Immature natural killer cell (primary cell): ENCODE data around the gene ZZZ3. TPM values are rescaled to one million over a fixed set of nuclear protein-coding genes. Genes with fewer than 3 reads are reported as not detected.
"Not testable (repeated sequence)": the region's sequence is repeated elsewhere in the genome, so short reads cannot be mapped to it uniquely, and the experiment has no call there.

Experiments used
- DNase-seq, 3 donors: peaks; one replicate each; pipeline ENCODE4 v3.0.0; 2022; ENCODE audit warnings: mixed read lengths in 1 of 3
- H3K27ac Mint-ChIP-seq, 6 donors: one replicate each; pipeline ENCODE4 v1.8.0; 2020; ENCODE audit warnings: mixed read lengths in 6 of 6, mild to moderate bottlenecking in 5 of 6, inconsistent platforms in 4 of 6, moderate library complexity in 3 of 6
- H3K27me3 Mint-ChIP-seq, 3 donors: one replicate each; pipeline ENCODE4 v1.8.0; 2020 to 2021; ENCODE audit warnings: low read depth in 3 of 3, mild to moderate bottlenecking in 3 of 3, mixed read lengths in 3 of 3, moderate library complexity in 3 of 3, inconsistent platforms in 1 of 3
- H3K36me3 Mint-ChIP-seq, 3 donors: one replicate each; pipeline ENCODE4 v1.8.0; 2020; ENCODE audit warnings: mixed read lengths in 3 of 3, inconsistent platforms in 2 of 3, mild to moderate bottlenecking in 2 of 3
- H3K4me1 Mint-ChIP-seq, 2 donors: one replicate each; pipeline ENCODE4 v1.8.0; 2020; ENCODE audit warnings: inconsistent platforms in 2 of 2, mild to moderate bottlenecking in 2 of 2, mixed read lengths in 2 of 2, moderate library complexity in 1 of 2
- H3K4me3 Mint-ChIP-seq, 5 donors: one replicate each; pipeline ENCODE4 v1.8.0; 2020; ENCODE audit warnings: mild to moderate bottlenecking in 5 of 5, mixed read lengths in 5 of 5, inconsistent platforms in 3 of 5, moderate library complexity in 3 of 5
- H3K9me3 Mint-ChIP-seq, 6 donors: one replicate each; pipeline ENCODE4 v1.8.0; 2020; ENCODE audit warnings: mild to moderate bottlenecking in 6 of 6, mixed read lengths in 6 of 6, inconsistent platforms in 4 of 6, moderate library complexity in 3 of 6
- polyA plus RNA-seq, 3 donors: library from polyadenylated mRNA; unstranded; fragments of 300-500 nt; fragmentation: Illumina TruSeq; gene quantifications; one replicate each; pipeline ENCODE4 v1.2.3, GENCODE V29; 2021

The ZZZ3 gene
- polyA plus RNA-seq, 3 donors from 2014 or later = 8.8 to 25.8 (median 12.8) TPM

DNA sequence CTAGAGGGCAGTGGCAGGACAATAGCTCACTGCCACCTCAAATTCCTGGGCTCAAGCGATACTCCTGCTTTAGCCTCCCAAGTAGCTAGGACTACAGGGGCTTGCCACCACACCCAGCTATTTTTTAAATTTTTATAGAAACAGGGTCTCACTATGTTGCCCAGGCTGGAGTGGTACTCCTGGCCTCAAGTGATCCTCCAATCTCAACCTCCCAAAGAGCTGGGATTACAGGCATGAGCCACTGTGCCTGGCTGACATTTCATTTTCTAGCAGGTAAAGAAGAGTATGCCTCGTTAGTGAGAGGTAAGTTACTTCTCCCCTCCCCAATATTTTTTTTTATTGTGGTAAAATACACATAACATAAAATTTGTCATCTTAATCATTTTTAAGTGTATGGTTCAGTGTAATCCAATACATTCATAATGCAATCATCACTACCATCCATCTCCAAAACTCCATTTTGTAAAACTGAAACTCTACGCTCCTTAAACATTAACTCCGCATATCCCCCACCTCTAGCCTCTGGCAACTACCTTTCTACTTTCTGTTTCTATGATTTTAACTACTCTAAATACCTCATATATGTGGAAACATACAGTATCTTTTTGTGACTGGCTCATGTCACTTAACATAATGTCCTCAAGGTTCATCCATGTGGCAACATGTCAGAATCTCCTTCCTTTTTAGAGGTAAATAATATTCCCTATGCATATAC, 22.4 kb downstream of the ZZZ3 start:
- H3K27ac Mint-ChIP-seq = peak overlapping the region in 1 of 6 donors; percentile 39
- no peak overlapping the region for H3K4me3 Mint-ChIP-seq
- H3K4me1 Mint-ChIP-seq = peaks cover 17 to 67% of the 10 kb centered on the region in 2 donors
- H3K9me3 Mint-ChIP-seq = no peaks in the 10 kb centered on the region
- peaks cover 0 to 4% (median 0%) of the 10 kb centered on the region in 3 donors for H3K36me3 Mint-ChIP-seq
- H3K27me3 Mint-ChIP-seq = no peaks in the 10 kb centered on the region
- DNase-seq = no peak

DNA sequence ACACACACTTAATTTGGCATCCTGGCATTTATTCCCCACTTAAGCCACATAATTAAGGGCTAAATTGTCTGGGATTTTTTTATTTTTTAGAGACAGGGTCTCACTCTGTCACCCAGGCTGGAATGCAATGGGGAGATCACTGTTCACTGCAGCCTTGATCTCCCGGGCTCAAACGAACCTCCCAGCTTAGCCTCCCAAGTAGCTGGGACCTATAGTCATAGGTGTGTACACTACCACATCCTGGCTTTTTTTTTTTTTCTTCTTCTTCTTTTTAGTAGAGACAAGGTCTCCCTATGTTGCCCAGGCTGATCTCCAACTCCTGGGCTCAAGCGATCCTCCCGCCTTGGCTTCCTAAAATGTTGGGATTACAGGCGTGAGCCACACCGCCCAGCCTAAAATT, 24.2 kb downstream of the ZZZ3 start:
- H3K27me3 Mint-ChIP-seq = no peaks in the 10 kb centered on the region
- no peak overlapping the region for H3K27ac Mint-ChIP-seq
- DNase-seq = no peak
- no peak overlapping the region for H3K4me3 Mint-ChIP-seq
- peaks cover 16 to 56% of the 10 kb centered on the region in 2 donors for H3K4me1 Mint-ChIP-seq
- H3K36me3 Mint-ChIP-seq = peaks cover 0 to 4% (median 0%) of the 10 kb centered on the region in 3 donors
- no peaks in the 10 kb centered on the region for H3K9me3 Mint-ChIP-seq

DNA sequence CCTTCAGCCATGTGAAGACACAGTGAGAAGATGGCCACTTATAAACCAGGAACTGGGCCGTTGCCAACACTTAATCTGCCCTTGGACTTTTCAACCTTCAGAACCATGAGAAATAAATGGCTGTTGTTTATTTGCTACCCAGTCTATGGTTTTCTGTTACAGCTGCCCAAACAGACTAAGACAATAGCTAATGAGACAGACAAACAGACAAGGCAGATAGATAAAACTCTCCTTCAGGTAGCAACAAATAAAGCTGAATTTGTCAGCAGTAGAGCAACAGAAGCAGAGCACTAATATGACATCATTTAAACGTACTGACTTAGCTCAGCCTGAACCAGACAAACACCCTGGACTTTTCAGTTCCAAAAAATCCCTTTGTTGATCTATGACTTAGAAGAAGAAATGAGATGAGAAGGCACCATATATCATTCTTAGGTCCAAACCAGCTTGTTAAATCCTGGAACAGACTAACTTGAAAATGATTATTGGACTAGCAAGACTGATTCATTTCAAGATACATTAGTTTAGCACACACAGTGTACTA, 27.0 kb downstream of the ZZZ3 start:
- H3K36me3 Mint-ChIP-seq = peaks cover 5 to 13% (median 10%) of the 10 kb centered on the region in 3 donors
- H3K27ac Mint-ChIP-seq = peak overlapping the region in 4 of 6 donors; percentile 31 to 68 (median 54)
- peaks cover 0 to 6% (median 0%) of the 10 kb centered on the region in 6 donors for H3K9me3 Mint-ChIP-seq
- DNase-seq = no peak
- H3K27me3 Mint-ChIP-seq = no peaks in the 10 kb centered on the region
- H3K4me3 Mint-ChIP-seq = no peak overlapping the region
- peaks cover 37 to 69% of the 10 kb centered on the region in 2 donors for H3K4me1 Mint-ChIP-seq

- Mint-ChIP-seq H3K36me3 (peaks cover 13 to 28% (median 21%) of the 10 kb centered on the region in 3 donors), H3K4me1 (peaks cover 35 to 73% of the 10 kb centered on the region in 2 donors), H3K4me3 (no peak overlapping the region), H3K27me3 (no peaks in the 10 kb centered on the region), H3K9me3 (peaks cover 2 to 22% (median 12%) of the 10 kb centered on the region in 6 donors), H3K27ac (peak overlapping the region in 5 of 6 donors; percentile 1 to 83 (median 51))
- no peak for DNase-seq
Measured at GRCh38 chr1:77652970-77653516, 29.4 kb downstream of the ZZZ3 start.

GRCh38 chr1:77652268-77652667, 30.2 kb downstream of the ZZZ3 start:
- Mint-ChIP-seq H3K27me3 (no peaks in the 10 kb centered on the region), H3K4me3 (peak overlapping the region in 3 of 5 donors; percentile 2 to 29 (median 2)), H3K4me1 (peaks cover 35 to 70% of the 10 kb centered on the region in 2 donors), H3K9me3 (peaks cover 2 to 22% (median 12%) of the 10 kb centered on the region in 6 donors), H3K36me3 (peaks cover 13 to 28% (median 21%) of the 10 kb centered on the region in 3 donors), H3K27ac (peak overlapping the region; percentile 51 to 83 (median 66))
- DNase-seq = no peak

GRCh38 chr1:77649127-77649526, 33.3 kb downstream of the ZZZ3 start:
- H3K4me1 Mint-ChIP-seq = peaks cover 29 to 61% of the 10 kb centered on the region in 2 donors
- H3K36me3 Mint-ChIP-seq = peaks cover 25 to 41% (median 28%) of the 10 kb centered on the region in 3 donors
- H3K9me3 Mint-ChIP-seq = peaks cover 2 to 22% (median 12%) of the 10 kb centered on the region in 6 donors
- no peaks in the 10 kb centered on the region for H3K27me3 Mint-ChIP-seq
- no peak overlapping the region for H3K4me3 Mint-ChIP-seq
- H3K27ac Mint-ChIP-seq = no peak overlapping the region
- DNase-seq = no peak

DNA sequence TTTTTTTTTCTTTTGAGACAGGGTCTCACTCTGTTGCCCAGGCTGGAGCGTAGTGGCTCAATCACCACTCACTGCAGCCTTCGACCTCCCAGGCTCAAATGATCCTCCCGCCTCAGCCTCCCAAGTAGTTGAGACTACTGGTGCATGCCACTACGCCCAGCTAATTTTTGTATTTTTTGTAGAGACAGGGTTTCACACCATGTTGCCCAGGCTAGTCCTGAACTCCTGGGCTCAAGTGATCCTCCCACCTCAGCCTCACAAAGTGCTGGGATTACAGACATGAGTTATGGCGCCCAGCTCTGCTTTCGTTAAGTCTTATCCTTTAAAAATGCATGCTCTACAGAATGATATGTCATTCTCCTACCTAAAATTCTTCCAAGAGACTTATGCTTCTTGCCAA, 36.2 kb downstream of the ZZZ3 start:
- Mint-ChIP-seq H3K36me3 (peaks cover 24 to 37% (median 28%) of the 10 kb centered on the region in 3 donors), H3K9me3 (peaks cover 2 to 22% (median 12%) of the 10 kb centered on the region in 6 donors), H3K27ac (peak overlapping the region in 1 of 6 donors; percentile 8), H3K4me1 (peaks cover 13 to 66% of the 10 kb centered on the region in 2 donors)
- not testable (repeated sequence) for DNase-seq, H3K27me3 Mint-ChIP-seq, H3K4me3 Mint-ChIP-seq

- Mint-ChIP-seq H3K27me3 (peaks cover 0 to 1% (median 0%) of the 10 kb centered on the region in 3 donors), H3K9me3 (peaks cover 0 to 3% (median 3%) of the 10 kb centered on the region in 6 donors), H3K36me3 (peaks cover 14 to 18% (median 18%) of the 10 kb centered on the region in 3 donors), H3K27ac (peak overlapping the region in 1 of 6 donors; percentile 34), H3K4me1 (peaks cover 5 to 51% of the 10 kb centered on the region in 2 donors), H3K4me3 (no peak overlapping the region)
- DNase-seq = no peak
Measured at GRCh38 chr1:77643456-77643855, 39.0 kb downstream of the ZZZ3 start.

DNA sequence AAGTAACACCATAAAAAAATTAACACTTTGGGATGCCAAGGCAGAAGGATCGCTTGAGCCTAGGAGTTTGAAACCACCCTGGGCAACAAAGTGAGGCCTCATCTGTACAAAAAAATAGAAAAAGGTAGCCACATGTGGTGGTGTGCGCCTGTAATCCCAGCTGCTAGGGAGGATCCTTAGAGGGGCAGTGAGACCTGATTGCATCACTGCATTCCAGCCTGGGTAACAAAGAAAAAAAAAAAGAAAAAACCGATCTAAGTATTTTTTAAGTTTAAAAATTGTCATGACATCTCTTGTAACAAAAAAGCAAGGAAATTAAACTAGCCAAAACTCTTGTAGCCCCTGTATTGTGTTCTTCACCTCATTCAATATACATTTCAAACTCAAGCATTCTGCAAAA, 39.5 kb downstream of the ZZZ3 start:
- H3K27ac Mint-ChIP-seq = peak overlapping the region in 2 of 6 donors; percentile 10 to 34
- peaks cover 0 to 1% (median 0%) of the 10 kb centered on the region in 3 donors for H3K27me3 Mint-ChIP-seq
- peaks cover 5 to 48% of the 10 kb centered on the region in 2 donors for H3K4me1 Mint-ChIP-seq

GRCh38 chr1:77642196-77642595, 40.3 kb downstream of the ZZZ3 start:
- Mint-ChIP-seq H3K9me3 (no peaks in the 10 kb centered on the region), H3K4me1 (peaks cover 5 to 47% of the 10 kb centered on the region in 2 donors), H3K27me3 (peaks cover 0 to 1% (median 0%) of the 10 kb centered on the region in 3 donors), H3K36me3 (peaks cover 11 to 16% (median 15%) of the 10 kb centered on the region in 3 donors), H3K27ac (no peak overlapping the region), H3K4me3 (no peak overlapping the region)
- no peak for DNase-seq

More for the DNA sequence above, 39.5 kb downstream of the ZZZ3 start:
- peaks cover 11 to 16% (median 15%) of the 10 kb centered on the region in 3 donors for H3K36me3 Mint-ChIP-seq
- H3K9me3 Mint-ChIP-seq = no peaks in the 10 kb centered on the region
- H3K4me3 Mint-ChIP-seq = no peak overlapping the region
- DNase-seq = no peak

DNA sequence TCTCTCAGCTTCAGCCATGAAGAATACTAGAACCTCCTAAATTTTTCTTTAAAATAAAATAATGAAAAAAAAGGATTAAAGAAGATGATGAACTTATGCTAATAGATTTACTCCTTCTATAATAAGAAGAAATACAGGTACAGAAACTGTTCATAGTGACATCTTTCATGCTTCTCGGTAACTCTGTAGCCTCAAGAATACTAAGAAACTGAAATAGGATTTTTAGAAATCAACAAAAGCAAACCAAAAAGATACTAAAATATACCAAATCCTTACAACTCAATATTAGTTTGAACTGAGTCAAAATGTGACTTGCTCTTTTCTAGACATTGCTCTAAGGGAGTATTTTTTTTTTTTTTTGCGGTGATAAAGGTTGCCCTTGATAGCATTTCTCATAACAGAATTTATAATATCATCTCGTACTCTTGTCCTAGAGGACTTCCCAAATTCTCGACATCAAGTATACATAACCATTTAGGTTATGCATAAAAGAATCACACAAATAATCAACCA, 42.8 kb downstream of the ZZZ3 start:
- peaks cover 8 to 9% (median 8%) of the 10 kb centered on the region in 3 donors for H3K36me3 Mint-ChIP-seq
- H3K4me1 Mint-ChIP-seq = peaks cover 3 to 32% of the 10 kb centered on the region in 2 donors
- H3K27ac Mint-ChIP-seq = no peak overlapping the region
- H3K27me3 Mint-ChIP-seq = peaks cover 0 to 1% (median 0%) of the 10 kb centered on the region in 3 donors
- no peaks in the 10 kb centered on the region for H3K9me3 Mint-ChIP-seq
- DNase-seq = no peak
- no peak overlapping the region for H3K4me3 Mint-ChIP-seq

DNA sequence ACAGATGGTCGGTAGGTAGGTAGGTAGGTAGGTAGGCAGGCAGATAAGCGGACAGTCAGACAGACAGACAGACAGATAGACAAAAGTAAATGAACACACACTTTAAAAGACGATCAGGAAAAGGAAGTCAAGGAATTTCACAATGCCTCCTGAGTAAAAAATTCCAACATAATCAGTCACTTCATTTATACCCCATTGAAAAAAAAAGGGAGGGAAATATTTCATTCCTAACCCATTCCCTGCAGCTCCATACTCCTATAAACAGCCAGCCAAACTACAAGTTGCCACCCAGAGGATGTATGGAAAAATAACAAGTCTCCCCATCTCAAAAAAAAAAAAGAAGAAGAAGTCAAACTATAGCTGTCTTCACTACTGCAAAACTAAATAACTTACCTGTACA, 43.4 kb downstream of the ZZZ3 start:
- no peak for DNase-seq
- Mint-ChIP-seq H3K36me3 (peaks cover 4 to 10% (median 8%) of the 10 kb centered on the region in 3 donors), H3K4me1 (peaks cover 3 to 32% of the 10 kb centered on the region in 2 donors), H3K4me3 (no peak overlapping the region), H3K27ac (peak overlapping the region in 2 of 6 donors; percentile 28 to 29), H3K27me3 (peaks cover 0 to 1% (median 0%) of the 10 kb centered on the region in 3 donors), H3K9me3 (no peaks in the 10 kb centered on the region)

GRCh38 chr1:77636864-77637263, 45.6 kb downstream of the ZZZ3 start:
- Mint-ChIP-seq H3K4me3 (no peak overlapping the region), H3K27me3 (peaks cover 0 to 1% (median 0%) of the 10 kb centered on the region in 3 donors), H3K36me3 (peaks cover 12 to 23% (median 12%) of the 10 kb centered on the region in 3 donors), H3K4me1 (peaks cover 3 to 24% of the 10 kb centered on the region in 2 donors), H3K9me3 (no peaks in the 10 kb centered on the region), H3K27ac (peak overlapping the region in 1 of 6 donors; percentile 58)
- no peak for DNase-seq
